ENCODE measurements around the gene RPS5. TPM values are rescaled to one million over a fixed set of nuclear protein-coding genes. Genes with fewer than 3 reads are reported as not detected.
"Not testable (repeated sequence)": the region's sequence is repeated elsewhere in the genome, so short reads cannot be mapped to it uniquely, and the experiment has no call there.

Gene RPS5
- total RNA-seq, 2 donors from 2014 or later = 1,184 to 2,289 TPM

- no peak for DNase-seq (ENCODE audit: low spot score)
- WGBS = 8% methylated on average over 30 of the region's 31 CpGs
- peaks cover 0 to 7% of the 10 kb centered on the region in 2 donors for H3K36me3 ChIP-seq
- no peaks in the 10 kb centered on the region for H3K4me1 ChIP-seq (replicated peaks)
- no peaks in the 10 kb centered on the region for H3K27me3 ChIP-seq (replicated peaks; ENCODE audit: insufficient read depth)
- TF ChIP-seq, protein P1, sequence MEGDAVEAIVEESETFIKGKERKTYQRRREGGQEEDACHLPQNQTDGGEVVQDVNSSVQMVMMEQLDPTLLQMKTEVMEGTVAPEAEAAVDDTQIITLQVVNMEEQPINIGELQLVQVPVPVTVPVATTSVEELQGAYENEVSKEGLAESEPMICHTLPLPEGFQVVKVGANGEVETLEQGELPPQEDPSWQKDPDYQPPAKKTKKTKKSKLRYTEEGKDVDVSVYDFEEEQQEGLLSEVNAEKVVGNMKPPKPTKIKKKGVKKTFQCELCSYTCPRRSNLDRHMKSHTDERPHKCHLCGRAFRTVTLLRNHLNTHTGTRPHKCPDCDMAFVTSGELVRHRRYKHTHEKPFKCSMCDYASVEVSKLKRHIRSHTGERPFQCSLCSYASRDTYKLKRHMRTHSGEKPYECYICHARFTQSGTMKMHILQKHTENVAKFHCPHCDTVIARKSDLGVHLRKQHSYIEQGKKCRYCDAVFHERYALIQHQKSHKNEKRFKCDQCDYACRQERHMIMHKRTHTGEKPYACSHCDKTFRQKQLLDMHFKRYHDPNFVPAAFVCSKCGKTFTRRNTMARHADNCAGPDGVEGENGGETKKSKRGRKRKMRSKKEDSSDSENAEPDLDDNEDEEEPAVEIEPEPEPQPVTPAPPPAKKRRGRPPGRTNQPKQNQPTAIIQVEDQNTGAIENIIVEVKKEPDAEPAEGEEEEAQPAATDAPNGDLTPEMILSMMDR (IDR thresholded peaks at IDR 0.05) = no peak
- no peaks in the 10 kb centered on the region for H3K9me3 ChIP-seq
- peak overlapping the region; percentile 52 to 77 for H3K4me3 ChIP-seq
- peak overlapping the region; percentile 53 to 57 for H3K27ac ChIP-seq
- intact Hi-C loops (cut with DNase I) = loop anchor here (2.0 kb wide), 1 partner anchor 32 kb away; the partner anchor contains the start of gene ZNF584
Measured at GRCh38 chr19:58440556-58440955, 53.5 kb downstream of the RPS5 start.

DNA sequence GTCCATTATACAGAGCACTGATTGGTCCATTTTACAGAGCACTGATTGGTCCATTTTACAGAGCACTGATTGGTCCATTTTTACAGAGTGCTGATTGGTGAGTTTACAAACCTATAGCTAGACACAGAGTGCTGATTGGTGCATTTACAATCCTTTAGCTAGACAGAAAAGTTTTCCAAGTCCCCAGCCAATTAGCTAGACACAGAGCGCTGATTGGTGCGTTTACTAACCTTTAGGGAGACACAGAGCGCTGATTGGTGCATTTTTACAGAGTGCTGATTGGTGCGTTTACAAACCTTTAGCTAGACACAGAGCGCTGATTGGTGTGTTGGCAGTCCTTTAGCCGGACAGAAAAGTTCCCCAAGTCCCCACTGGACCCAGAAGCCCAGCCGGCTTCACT, 55.9 kb downstream of the RPS5 start:
- DNase-seq (ENCODE audit: low spot score); H3K36me3 ChIP-seq; H3K27me3 ChIP-seq (replicated peaks; ENCODE audit: insufficient read depth); intact Hi-C loops (cut with DNase I); H3K4me1 ChIP-seq (replicated peaks); H3K27ac ChIP-seq; H3K9me3 ChIP-seq; H3K4me3 ChIP-seq: not testable (repeated sequence)
- WGBS = 88% methylated on average over 7 of the region's 7 CpGs

Small RNAs within 50 kb of the gene (microRNA-seq; reads per million reads assigned to microRNA genes)
- 1.1 reads per million, percentile 11 among the genes with 10 or more reads in this experiment for gene MIR4754

Small RNAs within 50 kb of the gene (small RNA-seq; reads per million reads assigned to genes)
- gene MIR4754 (0 to 0.10 reads per million in 2 donors), gene RNA5SP473 (0.60 to 1.6 reads per million in 2 donors)

Other genes starting within 250 kb of the RPS5 start
- 10 to 100 TPM; 14.7 to 18.4 TPM for gene ZNF329, start 236.5 kb upstream of the RPS5 start, total RNA-seq
- 10 to 100 TPM; 34.5 to 34.7 TPM for gene ZNF274, start 204.2 kb upstream of the RPS5 start, total RNA-seq
- 10 to 100 TPM; 56.9 to 87.4 TPM for gene ZNF544, start 158.4 kb upstream of the RPS5 start, total RNA-seq
- gene ZNF8, start 108.3 kb upstream of the RPS5 start, total RNA-seq = 1 to 10 TPM; 6.1 to 9.3 TPM
- 10 to 100 TPM; 40.1 to 54.5 TPM for gene ERVK3-1, start 81.9 kb upstream of the RPS5 start, total RNA-seq
- 1 to 10 TPM; 2.7 to 4.1 TPM for gene ZSCAN22, start 60.3 kb upstream of the RPS5 start, total RNA-seq
- gene A1BG, start 33.8 kb upstream of the RPS5 start, total RNA-seq = 10 to 100 TPM in 1 of 2 donors, 1 to 10 TPM in 1; 5.6 to 25.6 TPM
- gene ZNF497, start 24.5 kb upstream of the RPS5 start, total RNA-seq = 10 to 100 TPM in 1 of 2 donors, 1 to 10 TPM in 1; 6.6 to 11.0 TPM
- 10 to 100 TPM; 12.2 to 15.7 TPM for gene ZNF837, start 6.2 kb upstream of the RPS5 start, total RNA-seq
- 1 to 10 TPM in 1 of 2 donors, under 1 TPM in 1; 0.62 to 7.0 TPM for gene RNF225, start 8.4 kb downstream of the RPS5 start, total RNA-seq
- gene ZNF584, start 21.4 kb downstream of the RPS5 start, total RNA-seq = 10 to 100 TPM; 10.8 to 19.4 TPM
- 10 to 100 TPM in 1 of 2 donors, 1 to 10 TPM in 1; 8.1 to 12.2 TPM for gene ZNF132, start 52.9 kb downstream of the RPS5 start, total RNA-seq
- 10 to 100 TPM; 10.8 to 16.4 TPM for gene ZNF324B, start 64.4 kb downstream of the RPS5 start, total RNA-seq
- gene ZNF324, start 79.8 kb downstream of the RPS5 start, total RNA-seq = 10 to 100 TPM; 22.9 to 27.1 TPM
- gene ZNF446, start 89.1 kb downstream of the RPS5 start, total RNA-seq = 10 to 100 TPM; 37.8 to 38.0 TPM
- 10 to 100 TPM in 1 of 2 donors, 1 to 10 TPM in 1; 6.6 to 20.7 TPM for gene SLC27A5, start 124.7 kb downstream of the RPS5 start, total RNA-seq
- 10 to 100 TPM; 22.0 to 24.0 TPM for gene ZBTB45, start 132.5 kb downstream of the RPS5 start, total RNA-seq
- 100 to 1,000 TPM; 237 to 374 TPM for gene TRIM28, start 156.8 kb downstream of the RPS5 start, total RNA-seq
- 100 to 1,000 TPM; 102 to 126 TPM for gene CHMP2A, start 167.8 kb downstream of the RPS5 start, total RNA-seq
- gene UBE2M, start 171.3 kb downstream of the RPS5 start, total RNA-seq = 10 to 100 TPM; 27.7 to 44.2 TPM
- 10 to 100 TPM; 47.5 to 67.3 TPM for gene MZF1, start 186.1 kb downstream of the RPS5 start, total RNA-seq

All from prostate gland (tissue), 2 donors.